Caco-2 (cell line): ENCODE measurements around the gene CLCN1. TPM values are rescaled to one million over a fixed set of nuclear protein-coding genes. Genes with fewer than 3 reads are reported as not detected.

Experiments
- BruUV-seq: library from RNA; stranded (reverse); fragments of 400-500 nt; replicated peaks from 2 replicates; lab custom pipeline; 2021; lab: Mats Ljungman, UMichigan
- CTCF ChIA-PET: fragments of 300-600 bp; sonication (Branson Sonifier 250); formaldehyde crosslinking; loops from one replicate; lab custom pipeline; 2022; ENCODE audit warnings: antibody characterized with exemption; lab: Charles Lee
- POLR2A ChIA-PET: fragments of 300-600 bp; sonication (Branson Sonifier 250); formaldehyde crosslinking; loops from one replicate; lab custom pipeline; 2022; ENCODE audit warnings: antibody characterized with exemption; lab: Charles Lee
- DNase-seq, 2 experiments: peaks; one replicate each; pipeline versions ENCODE4 v3.0.0 to v3.0.0-alpha.2; 2020 to 2022
- H3K27me3 ChIP-seq: replicated peaks from 2 replicates; pipeline ENCODE4 v1.6.0; 2011; ENCODE audit warnings: low read length; ENCODE audit not compliant: control insufficient read depth, insufficient read depth
- H3K36me3 ChIP-seq: 2 replicates; pipeline ENCODE4 v1.5.1; 2011; ENCODE audit warnings: low read length; ENCODE audit not compliant: control insufficient read depth, insufficient read depth
- H3K4me1 ChIP-seq: fragments of 250-450 bp; sonication (Bioruptor Pico); 2 replicates; pipeline ENCODE4 v1.5.1; 2020; ENCODE audit warnings: mild to moderate bottlenecking
- H3K4me3 ChIP-seq: 2 replicates; pipeline ENCODE4 v1.5.1; 2011; ENCODE audit warnings: low read depth, mild to moderate bottlenecking, control low read depth, low read length
- H3K9me3 ChIP-seq: fragments of 250-450 bp; sonication (Bioruptor Pico); 2 replicates; pipeline ENCODE4 v1.5.1; 2020; ENCODE audit warnings: mild to moderate bottlenecking, moderate library complexity
- H3K27ac Mint-ChIP-seq: one replicate; pipeline ENCODE4 v1.8.0; 2022; ENCODE audit warnings: mixed read lengths; ENCODE audit not compliant: unreplicated experiment
- H3K27me3 Mint-ChIP-seq: one replicate; pipeline ENCODE4 v1.8.0; 2022; ENCODE audit warnings: mixed read lengths; ENCODE audit not compliant: insufficient read depth, unreplicated experiment
- H3K36me3 Mint-ChIP-seq: one replicate; pipeline ENCODE4 v1.8.0; 2022; ENCODE audit warnings: mild to moderate bottlenecking, mixed read lengths; ENCODE audit not compliant: insufficient read depth, unreplicated experiment
- H3K4me1 Mint-ChIP-seq: one replicate; pipeline ENCODE4 v1.8.0; 2022; ENCODE audit warnings: low read depth, mixed read lengths; ENCODE audit not compliant: unreplicated experiment
- H3K4me3 Mint-ChIP-seq: one replicate; pipeline ENCODE4 v1.8.0; 2022; ENCODE audit warnings: mild to moderate bottlenecking, moderate library complexity, mixed read lengths; ENCODE audit not compliant: unreplicated experiment
- H3K9me3 Mint-ChIP-seq: one replicate; pipeline ENCODE4 v1.8.0; 2022; ENCODE audit warnings: mixed read lengths; ENCODE audit not compliant: unreplicated experiment
- CTCF ChIP-seq, 2 experiments: fragments of 200-600 bp in 1 of 2; IDR thresholded peaks; 1 replicate in 1 of 2; 2 replicates in 1 of 2; pipeline versions ENCODE4 v1.5.1 to v1.8.0; 2011 to 2022; ENCODE audit warnings: antibody characterized with exemption in 1 of 2, control low read depth in 1 of 2, inconsistent platforms in 1 of 2, low read depth in 1 of 2, low read length in 1 of 2, mild to moderate bottlenecking in 1 of 2, moderate library complexity in 1 of 2; ENCODE audit not compliant: insufficient read depth in 1 of 2, severe bottlenecking in 1 of 2, unreplicated experiment in 1 of 2
- intact Hi-C: fragments of 100-400 bp; cut with micrococcal nuclease; formaldehyde crosslinking; loops from one replicate; pipeline ENCODE4 v1.10.0; 2022; ENCODE audit not compliant: unreplicated experiment
- total RNA-seq: library from RNA; stranded (reverse); gene quantifications from 2 replicates; pipeline ENCODE4 v1.2.3, GENCODE V29; 2022

The CLCN1 gene
- total RNA-seq, 1 experiment from 2014 or later, result 1.9 TPM

GRCh38 chr7:143280566-143280965 lies 35.3 kb upstream of the CLCN1 start:
- no TSS peak for BruUV-seq
- Mint-ChIP-seq H3K9me3 (no peaks in the 10 kb centered on the region), H3K36me3 (no peaks in the 10 kb centered on the region), H3K27me3 (no peaks in the 10 kb centered on the region), H3K4me1 (peaks cover 35% of the 10 kb centered on the region), H3K4me3 (no peak overlapping the region), H3K27ac (no peak overlapping the region)
- ChIA-PET POLR2A (no interaction called here), CTCF (no interaction called here)
- Histone ChIP-seq H3K4me3 (no peak overlapping the region), H3K27me3 (no peaks in the 10 kb centered on the region), H3K36me3 (no peaks in the 10 kb centered on the region), H3K4me1 (peaks cover 24% of the 10 kb centered on the region), H3K9me3 (no peaks in the 10 kb centered on the region)
- DNase-seq, result no peak
- intact Hi-C loops, result no loop called here
- no peak for TF ChIP-seq CTCF (IDR thresholded peaks at IDR 0.05; ENCODE audit: insufficient read depth in 1 of 2, low read depth in 1 of 2, low read length in 1 of 2, severe bottlenecking in 1 of 2, unreplicated experiment in 1 of 2)

DNA sequence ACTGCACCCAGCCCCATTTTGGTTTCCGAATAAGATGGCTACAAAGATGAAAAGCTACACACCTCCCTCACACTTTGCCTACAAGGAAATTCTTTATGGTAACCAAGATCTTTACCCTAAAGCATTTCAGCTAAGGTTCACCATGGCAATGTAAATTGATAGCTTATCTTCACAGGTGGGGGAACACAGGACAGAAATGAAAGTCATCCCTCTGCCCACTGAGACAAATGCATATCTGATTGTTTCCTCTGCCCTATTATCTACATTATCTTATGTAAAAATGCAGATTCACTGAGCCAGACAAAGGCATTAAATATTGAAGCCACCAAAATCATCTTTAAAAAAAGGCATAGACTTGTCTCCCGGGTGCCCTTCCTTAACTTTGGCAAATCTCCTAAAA lies 34.4 kb upstream of the CLCN1 start:
- no peak for DNase-seq
- Histone ChIP-seq H3K4me3 (no peak overlapping the region), H3K27me3 (no peaks in the 10 kb centered on the region), H3K36me3 (no peaks in the 10 kb centered on the region), H3K9me3 (no peaks in the 10 kb centered on the region), H3K4me1 (peaks cover 32% of the 10 kb centered on the region)
- Mint-ChIP-seq H3K27ac (no peak overlapping the region), H3K36me3 (no peaks in the 10 kb centered on the region), H3K4me1 (peaks cover 37% of the 10 kb centered on the region), H3K27me3 (no peaks in the 10 kb centered on the region), H3K4me3 (no peak overlapping the region), H3K9me3 (no peaks in the 10 kb centered on the region)
- ChIA-PET POLR2A (no interaction called here), CTCF (no interaction called here)
- no peak for TF ChIP-seq CTCF (IDR thresholded peaks at IDR 0.05; ENCODE audit: insufficient read depth in 1 of 2, low read depth in 1 of 2, low read length in 1 of 2, severe bottlenecking in 1 of 2, unreplicated experiment in 1 of 2)
- BruUV-seq, result no TSS peak
- intact Hi-C loops, result no loop called here

GRCh38 chr7:143282124-143282523 lies 33.8 kb upstream of the CLCN1 start:
- CTCF ChIA-PET, result interaction anchor here (0.6 kb wide), 1 partner anchor 9 kb away, joined by 3 read pairs; no protein-coding TSS in a partner anchor
- POLR2A ChIA-PET, result no interaction called here
- no peaks in the 10 kb centered on the region for H3K27me3 ChIP-seq
- peaks cover 32% of the 10 kb centered on the region for H3K4me1 ChIP-seq
- intact Hi-C loops, result no loop called here
- DNase-seq, result no peak
- BruUV-seq, result no TSS peak
- no peaks in the 10 kb centered on the region for H3K9me3 Mint-ChIP-seq
- no peaks in the 10 kb centered on the region for H3K36me3 Mint-ChIP-seq
- H3K27me3 Mint-ChIP-seq, result no peaks in the 10 kb centered on the region
- peaks cover 37% of the 10 kb centered on the region for H3K4me1 Mint-ChIP-seq
- H3K9me3 ChIP-seq, result no peaks in the 10 kb centered on the region
- no peak overlapping the region for H3K27ac Mint-ChIP-seq
- H3K4me3 Mint-ChIP-seq, result no peak overlapping the region
- no peaks in the 10 kb centered on the region for H3K36me3 ChIP-seq
- no peak overlapping the region for H3K4me3 ChIP-seq
- TF ChIP-seq CTCF (IDR thresholded peaks at IDR 0.05; ENCODE audit: insufficient read depth in 1 of 2, low read depth in 1 of 2, low read length in 1 of 2, severe bottlenecking in 1 of 2, unreplicated experiment in 1 of 2), result no peak
